HG03175 (cell line): Measurements from ENCODE around the gene TPK1.

Experiments
- ATAC-seq: cut with Tn5 transposase; IDR thresholded peaks from one replicate; pipeline ENCODE4 v1.9.1; 2021; ENCODE audit warnings: mild to moderate bottlenecking, moderate library complexity; ENCODE audit not compliant: unreplicated experiment

TPK1 gene

DNA sequence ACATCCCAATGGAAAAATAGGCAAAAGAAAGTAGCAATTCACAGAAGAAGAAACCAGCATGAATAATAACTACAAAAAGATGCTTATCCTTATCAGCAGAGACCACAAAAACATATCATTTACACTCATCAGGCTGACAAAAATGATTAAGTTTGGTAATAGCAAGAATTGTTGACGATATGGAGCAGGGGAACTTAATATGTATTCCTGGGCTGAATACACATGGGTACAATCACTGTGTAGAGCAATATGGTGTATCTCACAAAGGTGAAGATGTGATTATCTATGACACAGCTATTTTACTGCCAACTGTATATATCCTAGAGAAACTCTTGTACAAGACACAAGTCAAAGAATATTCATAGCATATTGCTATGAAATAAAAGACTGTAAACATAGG lies 290.5 kb downstream of the TPK1 start:
- no peak for ATAC-seq

DNA sequence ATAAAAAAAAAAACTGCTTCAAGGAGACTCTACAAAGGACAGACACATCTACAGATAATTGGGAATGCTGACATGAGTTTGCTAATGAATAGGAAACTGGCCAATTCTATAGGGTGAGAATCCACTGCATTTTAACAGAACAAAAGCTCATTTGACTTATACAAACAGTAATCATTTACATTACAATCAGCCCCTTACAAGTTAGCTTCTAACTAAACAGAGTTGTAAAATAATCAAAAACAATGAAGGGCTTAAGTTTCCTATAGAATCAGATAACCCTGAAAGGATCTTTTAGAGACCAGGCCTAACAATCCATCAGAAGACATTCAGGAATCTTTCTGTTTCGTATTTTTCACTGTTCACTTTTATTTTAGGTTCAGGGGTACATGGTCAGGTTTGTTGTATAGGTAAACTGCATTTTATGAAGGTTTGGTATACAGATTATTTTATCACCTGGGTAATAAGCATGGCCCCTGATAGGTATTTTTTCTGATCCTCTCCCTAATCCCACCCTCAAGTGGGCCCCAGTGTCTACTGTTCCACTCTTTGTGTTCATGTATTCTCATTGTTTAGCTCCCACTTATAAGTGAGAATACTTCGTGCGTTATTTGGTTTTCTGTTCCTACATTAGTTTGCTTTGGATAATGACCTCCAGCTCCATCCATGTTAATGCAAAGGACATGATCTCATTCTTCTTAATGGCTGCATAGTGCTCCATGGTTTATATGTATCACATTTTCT lies 301.0 kb downstream of the TPK1 start:
- ATAC-seq, result no peak

DNA sequence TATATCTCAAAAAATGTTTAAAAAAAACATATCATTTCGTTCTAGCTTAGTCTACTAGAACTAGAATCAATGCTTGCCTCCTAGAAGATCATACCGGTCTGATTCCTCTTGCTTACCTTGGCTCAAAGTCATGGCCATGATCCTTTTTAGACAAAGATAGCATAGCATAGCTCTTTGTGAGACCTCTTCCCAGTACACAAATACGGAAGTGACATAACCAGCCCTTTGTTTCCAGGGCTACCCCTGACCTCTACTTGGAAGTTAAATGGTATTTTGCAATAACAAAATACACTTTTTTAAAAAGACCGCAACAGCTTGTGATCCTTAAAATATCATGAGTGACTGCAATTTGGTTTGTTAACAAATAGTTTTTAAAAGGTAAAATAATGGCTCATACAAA lies 301.7 kb downstream of the TPK1 start:
- ATAC-seq, result no peak

GRCh38 chr7:144531181-144531580 lies 304.7 kb downstream of the TPK1 start:
- ATAC-seq, result no peak

- peak; percentile 97 for ATAC-seq
These were observed 306.5 kb downstream of the TPK1 start for GRCh38 chr7:144529269-144529926.

- no peak for ATAC-seq
These were observed 307.3 kb downstream of the TPK1 start for GRCh38 chr7:144528536-144529045.

GRCh38 chr7:144527051-144527471 lies 308.8 kb downstream of the TPK1 start:
- no peak for ATAC-seq

DNA sequence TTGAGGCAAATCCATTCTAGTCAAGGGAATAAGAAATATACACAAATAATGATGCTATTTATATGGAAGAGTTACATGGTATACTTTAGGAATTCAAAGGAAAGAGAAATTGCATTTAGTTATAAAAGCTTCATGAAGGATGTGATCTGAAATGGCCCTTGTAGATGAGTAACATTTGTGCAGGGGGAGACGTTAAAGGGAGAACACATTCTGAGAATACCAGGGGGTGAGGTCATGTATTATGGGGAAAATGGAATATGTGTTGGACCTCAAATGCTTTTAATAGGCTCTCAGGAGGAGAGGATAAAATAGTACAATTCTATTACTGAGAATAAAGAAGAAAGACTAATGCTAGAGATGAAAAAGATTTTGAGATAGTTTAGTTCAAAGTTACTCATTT lies 309.9 kb downstream of the TPK1 start:
- ATAC-seq, result no peak

DNA sequence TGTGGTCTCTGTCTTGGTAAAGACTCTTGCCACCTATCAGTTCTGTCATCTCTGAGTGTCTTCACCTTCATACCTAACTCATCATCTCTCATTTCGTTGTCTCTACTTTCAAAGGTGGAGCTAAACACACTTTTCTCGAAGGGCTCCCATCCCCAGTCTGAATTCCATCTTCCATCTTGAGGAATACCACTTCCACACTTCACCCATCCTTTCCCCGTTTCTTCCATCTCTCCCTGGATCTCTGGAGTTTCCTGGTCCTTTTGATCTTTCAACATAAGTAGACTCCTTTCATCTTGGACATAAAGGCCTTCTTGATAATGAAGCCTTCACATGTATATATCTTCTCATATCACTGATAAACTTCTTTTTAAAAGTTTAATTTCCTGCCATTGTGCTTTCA lies 311.6 kb downstream of the TPK1 start:
- ATAC-seq, result no peak

GRCh38 chr7:144523621-144524020 lies 312.2 kb downstream of the TPK1 start:
- ATAC-seq, result no peak

GRCh38 chr7:144519925-144520324 lies 315.9 kb downstream of the TPK1 start:
- no peak for ATAC-seq

DNA sequence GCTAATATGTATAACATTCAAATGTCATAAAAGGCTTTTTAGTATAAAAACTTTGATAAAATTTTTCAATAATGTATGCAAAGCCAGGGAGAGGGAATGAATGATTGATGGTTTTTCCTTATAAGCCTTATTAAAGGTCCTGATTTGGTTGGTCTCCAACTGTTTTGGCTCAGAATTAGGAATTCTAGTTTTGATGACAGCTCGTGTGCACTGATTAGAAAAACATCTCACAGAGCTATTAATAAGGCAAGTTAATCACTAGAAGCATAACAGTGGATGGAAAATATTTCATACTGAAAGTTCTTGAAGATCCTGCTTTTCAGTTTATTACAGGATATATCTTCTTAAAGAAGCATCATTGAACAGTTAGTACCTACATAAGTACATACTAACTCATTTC lies 317.5 kb downstream of the TPK1 start:
- ATAC-seq, result no peak

GRCh38 chr7:144517749-144518148 lies 318.1 kb downstream of the TPK1 start:
- ATAC-seq, result no peak

GRCh38 chr7:144516729-144517525 lies 318.9 kb downstream of the TPK1 start:
- ATAC-seq, result no peak

GRCh38 chr7:144513334-144513733 lies 322.5 kb downstream of the TPK1 start:
- ATAC-seq, result peak; percentile 50

- no peak for ATAC-seq
These were observed 325.2 kb downstream of the TPK1 start for GRCh38 chr7:144510621-144511020.

DNA sequence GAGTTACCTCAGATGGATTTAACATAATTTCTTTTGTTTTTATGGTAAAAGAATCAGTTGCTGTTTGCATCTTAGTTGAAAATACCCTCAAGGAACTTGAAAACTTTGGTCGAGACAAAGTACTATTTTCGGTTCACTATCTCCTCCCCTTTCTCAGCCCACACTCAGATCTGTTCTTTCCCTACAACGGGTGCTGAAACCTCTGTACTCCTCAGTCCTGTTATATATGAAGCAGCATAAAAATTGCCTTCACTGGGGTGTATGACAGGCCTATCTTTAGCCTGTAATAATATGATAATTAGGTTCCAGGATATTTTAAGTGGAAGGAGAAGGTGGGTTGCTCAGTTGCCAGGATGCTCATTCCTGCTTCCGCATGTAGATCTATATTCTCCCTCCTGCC lies 327.2 kb downstream of the TPK1 start:
- ATAC-seq, result peak; percentile 80

DNA sequence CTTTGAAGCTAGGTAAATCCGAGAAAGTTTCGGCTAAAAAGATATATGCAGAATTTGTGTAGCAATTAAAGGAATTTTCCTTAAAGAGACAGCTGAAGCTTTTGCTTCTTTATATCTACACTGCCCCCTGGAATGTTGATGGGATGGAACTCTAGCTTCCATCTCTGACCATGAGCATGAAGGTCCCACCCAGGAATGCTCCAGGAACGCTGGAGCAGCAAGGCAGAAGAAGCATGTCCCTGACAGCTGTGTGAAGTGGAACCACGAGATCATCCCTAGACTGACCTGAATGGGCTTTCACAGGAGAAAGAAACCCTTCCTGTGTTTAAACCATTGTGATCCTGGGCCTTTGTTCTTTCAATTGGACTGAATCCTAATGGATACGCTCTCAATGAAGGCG lies 332.6 kb downstream of the TPK1 start:
- no peak for ATAC-seq

GRCh38 chr7:144500225-144500624 lies 335.6 kb downstream of the TPK1 start:
- no peak for ATAC-seq

DNA sequence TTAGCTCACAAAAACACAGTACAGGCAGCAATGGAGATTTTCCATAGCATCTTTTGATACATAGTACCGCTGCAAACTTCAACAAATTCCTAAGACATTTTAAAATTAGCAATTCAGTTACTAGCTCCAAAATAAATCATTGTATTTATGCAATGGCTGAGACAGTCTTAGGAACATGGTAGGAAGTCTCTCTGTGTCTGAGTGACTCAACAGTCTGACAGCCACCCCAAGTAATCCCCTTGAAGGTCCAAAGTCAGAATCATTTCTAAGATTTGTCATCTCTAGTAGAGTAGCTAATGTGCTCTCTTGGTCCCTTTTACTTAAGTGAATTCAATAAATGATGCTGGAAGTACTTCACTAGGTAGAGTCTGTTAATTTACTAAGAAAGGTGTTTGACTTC lies 338.6 kb downstream of the TPK1 start:
- ATAC-seq, result no peak

DNA sequence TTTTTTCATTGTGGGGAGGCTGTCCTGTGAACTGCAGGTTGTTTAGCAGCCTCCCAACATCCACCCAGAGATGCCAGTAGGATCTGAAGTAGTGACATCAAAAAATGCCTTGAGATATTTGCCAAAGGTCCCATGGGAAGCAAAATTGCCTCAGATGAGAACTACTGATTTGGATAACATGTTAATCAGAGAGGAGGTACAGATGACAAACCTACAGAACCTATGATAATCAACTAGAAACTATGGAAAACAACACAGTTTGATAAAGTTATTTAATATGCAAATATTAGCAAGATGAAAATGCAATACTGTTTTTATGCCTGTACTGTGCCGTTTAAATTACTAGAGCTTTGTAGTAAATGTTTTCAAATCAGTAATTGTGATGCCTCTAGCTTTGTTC lies 341.5 kb downstream of the TPK1 start:
- ATAC-seq, result no peak

DNA sequence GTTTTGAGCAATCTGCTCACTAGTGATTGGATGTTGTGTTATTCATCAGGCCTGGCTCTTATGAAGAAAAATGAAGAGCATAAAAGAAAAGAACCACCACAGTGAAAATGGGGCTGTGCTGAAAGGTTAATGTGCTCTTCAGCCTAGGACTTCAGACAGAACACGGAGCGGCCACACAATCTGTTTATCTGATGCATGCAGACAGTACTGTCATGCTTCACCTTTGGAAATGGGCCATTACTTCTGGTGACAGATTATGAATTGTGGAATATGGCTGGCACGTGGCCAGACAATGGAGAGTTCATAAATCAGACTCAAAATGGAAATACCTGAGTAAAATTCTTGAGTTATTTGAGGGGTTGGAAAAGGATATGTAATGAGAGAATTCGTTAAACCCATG lies 346.3 kb downstream of the TPK1 start:
- no peak for ATAC-seq
